GM19372 (cell line): ENCODE results near the gene CRISP1.
A peak's percentile ranks its signal among the peaks of the same experiment; 100 is the strongest.
"Not testable (repeated sequence)": the region's sequence is repeated elsewhere in the genome, so short reads cannot be mapped to it uniquely, and the experiment has no call there.

Source experiments
- ATAC-seq: cut with Tn5 transposase; IDR thresholded peaks from one replicate; pipeline ENCODE4 v1.9.1; 2021; ENCODE audit warnings: mild to moderate bottlenecking, low read depth, moderate library complexity; ENCODE audit not compliant: unreplicated experiment

Gene CRISP1, protein sequence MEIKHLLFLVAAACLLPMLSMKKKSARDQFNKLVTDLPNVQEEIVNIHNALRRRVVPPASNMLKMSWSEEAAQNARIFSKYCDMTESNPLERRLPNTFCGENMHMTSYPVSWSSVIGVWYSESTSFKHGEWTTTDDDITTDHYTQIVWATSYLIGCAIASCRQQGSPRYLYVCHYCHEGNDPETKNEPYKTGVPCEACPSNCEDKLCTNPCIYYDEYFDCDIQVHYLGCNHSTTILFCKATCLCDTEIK

DNA sequence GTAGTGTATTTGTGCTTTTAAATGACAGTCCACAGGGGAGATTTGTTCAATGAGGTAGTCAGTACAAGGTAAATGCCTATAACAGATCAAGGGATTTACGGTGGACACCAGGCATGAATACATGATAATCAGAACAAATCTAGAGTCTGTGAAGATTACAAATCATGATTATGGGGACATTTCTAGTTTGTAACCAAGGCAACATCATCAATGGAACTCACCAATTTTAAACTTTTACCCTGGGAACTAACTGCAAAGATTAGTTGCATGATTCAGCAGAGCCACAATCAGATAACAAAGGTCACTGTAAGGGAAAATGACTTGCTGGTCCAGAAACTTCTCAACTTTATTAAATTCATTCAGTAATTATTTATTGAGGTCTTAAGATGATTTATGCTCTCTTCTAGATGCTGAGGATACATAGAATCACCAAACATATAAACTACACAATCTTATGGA lies at the start of gene CRISP1:
CRISP1 (minus strand) TSS at position 51 of the 459 bp plus-strand sequence. CDS start 9,135 bp downstream, outside the sequence.
- ATAC-seq = no peak

DNA sequence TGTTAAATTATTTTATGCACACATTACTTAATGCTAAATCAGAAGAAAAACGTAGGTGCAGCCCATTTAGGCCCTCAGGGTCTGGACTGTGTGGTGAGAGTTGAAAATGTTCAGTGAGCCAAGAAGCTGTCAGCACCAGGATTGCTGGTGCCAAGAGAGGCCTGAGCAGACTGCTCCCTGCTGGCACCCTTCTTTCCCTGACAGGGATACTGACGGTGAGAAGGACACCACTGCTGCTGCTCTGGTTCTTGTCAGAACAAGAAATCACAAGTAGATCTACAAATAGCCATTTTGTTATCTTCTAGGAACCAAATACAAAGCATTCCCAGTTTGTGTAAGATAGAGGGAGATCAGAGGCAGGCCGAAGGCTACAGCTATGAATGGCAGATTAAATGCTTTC lies 48.7 kb upstream of the CRISP1 start:
- no peak for ATAC-seq

DNA sequence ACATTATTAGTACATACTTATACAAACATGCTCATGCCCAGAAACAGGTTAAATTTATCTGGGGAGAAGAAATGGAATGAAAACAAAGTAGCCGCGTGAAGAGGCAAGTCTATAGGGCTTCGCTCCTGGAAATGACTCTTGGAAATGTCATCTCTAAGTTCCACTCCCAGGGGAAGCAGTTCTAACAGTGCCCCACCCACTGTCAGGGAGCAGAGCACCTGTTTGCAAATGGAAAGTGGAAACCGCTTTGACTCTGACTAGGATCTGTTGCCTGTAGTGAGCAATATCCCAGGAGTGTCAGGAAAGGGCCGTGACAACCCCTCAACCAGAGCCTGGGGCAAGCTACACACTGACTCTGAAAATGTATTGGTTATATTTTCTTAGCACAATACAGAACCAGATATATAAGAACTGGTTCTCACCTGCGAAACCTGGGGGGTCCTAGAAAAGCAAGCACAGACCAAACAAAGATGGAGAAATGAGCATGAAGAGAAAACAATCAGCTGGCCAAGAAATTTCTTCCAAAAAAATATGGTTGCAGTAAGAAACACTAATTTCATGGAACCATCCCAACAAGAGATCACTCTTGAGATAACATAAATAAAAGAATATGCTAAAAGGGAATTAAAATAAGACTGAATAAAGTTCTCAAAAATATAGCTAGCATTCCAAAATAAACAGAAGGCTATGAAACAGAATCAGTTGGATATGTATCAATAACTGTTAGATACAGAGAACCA lies 47.5 kb upstream of the CRISP1 start:
- no peak for ATAC-seq

DNA sequence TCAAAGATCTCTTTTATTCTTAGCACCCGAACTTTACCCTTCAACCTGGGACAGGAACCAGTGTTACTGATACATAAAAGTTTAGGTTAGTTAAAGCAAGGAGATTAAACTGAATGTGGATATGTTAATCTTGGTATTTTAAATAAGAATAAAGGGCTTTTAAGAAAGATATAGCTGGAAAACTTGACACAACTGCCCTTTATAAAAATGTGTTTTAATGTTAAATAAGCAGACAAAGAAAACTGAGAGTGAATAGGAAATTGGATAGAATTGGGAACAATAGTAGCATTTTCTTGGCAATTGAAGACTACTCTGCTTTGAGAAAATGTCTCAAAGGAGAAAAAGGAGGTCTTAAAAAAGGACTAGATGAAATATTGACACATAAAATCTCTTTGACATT lies 45.9 kb upstream of the CRISP1 start:
- no peak for ATAC-seq

DNA sequence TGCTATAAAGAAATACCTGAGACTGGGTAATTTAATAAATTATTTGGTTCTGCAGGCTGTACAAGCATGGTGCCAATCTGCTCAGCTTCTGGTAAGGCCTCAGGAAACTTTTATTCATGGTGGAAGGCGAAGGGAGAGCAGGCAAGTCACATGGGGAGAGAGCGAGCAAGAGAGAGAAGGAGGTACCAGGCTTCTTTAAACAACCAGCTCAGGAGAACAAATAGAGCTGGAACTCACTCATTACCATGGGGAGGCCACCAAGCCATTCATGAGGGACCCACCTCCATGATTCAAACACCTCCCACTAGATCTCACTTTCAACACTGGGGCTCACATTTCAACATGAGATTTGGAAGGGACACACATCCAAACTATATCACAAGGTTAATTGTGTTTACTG lies 44.9 kb upstream of the CRISP1 start:
- ATAC-seq = no peak

DNA sequence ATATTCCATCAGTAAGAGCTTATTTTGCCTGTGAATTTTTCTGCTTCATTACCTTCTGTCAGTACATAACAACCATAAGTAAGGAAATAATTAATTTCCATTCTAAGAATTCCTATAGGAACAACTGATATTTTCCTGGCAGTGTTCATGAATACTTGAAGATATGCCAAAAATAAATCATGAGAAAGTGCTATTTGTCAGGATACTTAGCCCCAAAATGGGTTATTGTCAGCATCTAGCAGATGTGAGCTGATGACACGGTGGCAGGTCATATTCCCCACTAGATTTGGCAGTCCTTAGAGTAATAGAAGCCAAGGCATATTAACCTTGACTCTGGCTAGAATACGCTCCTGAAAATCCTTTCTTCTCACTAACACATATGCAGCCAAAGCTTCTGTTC lies 43.2 kb upstream of the CRISP1 start:
- ATAC-seq = no peak

DNA sequence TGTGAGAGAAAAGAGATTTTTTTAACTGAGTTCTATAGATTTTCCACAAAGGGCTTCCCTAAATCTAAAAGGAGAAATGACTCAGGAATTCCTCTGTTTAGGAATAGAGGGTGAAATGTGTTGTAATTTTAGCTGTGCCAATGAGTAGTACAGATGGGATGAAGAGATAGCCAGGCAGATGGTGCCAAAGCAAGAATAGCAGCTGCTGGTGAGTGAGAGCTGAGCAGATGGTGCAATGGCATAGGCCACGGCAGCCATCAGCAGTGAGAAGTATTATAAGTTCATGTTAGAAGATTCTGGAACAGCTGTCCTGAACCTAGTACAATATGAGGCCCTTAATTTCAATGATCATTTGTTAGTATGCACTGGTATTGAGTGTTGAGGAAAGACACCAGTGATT lies 40.2 kb upstream of the CRISP1 start:
- no peak for ATAC-seq

DNA sequence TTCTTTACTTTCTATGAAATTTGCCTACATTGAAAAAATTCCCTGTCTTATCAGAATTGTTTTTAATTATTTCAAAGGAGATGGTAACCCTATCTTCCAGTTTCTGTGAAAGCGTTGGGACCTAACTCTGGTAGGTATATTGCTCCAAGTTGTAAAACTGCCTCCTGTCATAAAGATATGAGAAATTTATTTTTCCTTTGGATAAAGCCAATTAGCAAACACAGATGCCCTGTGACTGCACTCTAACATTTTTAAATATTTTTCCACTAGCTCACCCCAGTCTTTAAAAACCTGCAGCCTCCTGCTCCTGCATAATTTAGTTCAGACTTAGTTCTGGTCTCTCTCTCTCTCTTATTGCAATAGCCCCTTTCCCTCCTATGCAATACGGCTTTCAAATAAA lies 39.0 kb upstream of the CRISP1 start:
- no peak for ATAC-seq

DNA sequence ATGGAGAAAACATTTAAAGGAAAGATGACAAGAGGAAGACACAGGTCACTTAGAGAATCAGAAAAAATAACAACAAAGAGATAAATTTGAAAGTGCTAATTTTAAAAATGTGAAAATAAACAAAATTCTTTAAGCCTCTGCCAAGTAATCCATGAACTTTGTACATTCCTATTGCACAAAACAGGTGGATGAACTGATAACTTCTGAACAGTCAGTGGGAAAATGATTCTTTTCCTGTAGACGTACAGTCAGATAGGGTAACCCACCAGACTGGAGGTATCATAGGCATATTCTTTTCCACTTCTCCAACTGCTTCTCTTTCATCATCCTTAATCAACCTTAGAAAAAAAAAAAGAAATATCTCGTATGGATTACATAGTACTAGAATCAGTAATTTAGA lies 36.5 kb upstream of the CRISP1 start:
- ATAC-seq = no peak

DNA sequence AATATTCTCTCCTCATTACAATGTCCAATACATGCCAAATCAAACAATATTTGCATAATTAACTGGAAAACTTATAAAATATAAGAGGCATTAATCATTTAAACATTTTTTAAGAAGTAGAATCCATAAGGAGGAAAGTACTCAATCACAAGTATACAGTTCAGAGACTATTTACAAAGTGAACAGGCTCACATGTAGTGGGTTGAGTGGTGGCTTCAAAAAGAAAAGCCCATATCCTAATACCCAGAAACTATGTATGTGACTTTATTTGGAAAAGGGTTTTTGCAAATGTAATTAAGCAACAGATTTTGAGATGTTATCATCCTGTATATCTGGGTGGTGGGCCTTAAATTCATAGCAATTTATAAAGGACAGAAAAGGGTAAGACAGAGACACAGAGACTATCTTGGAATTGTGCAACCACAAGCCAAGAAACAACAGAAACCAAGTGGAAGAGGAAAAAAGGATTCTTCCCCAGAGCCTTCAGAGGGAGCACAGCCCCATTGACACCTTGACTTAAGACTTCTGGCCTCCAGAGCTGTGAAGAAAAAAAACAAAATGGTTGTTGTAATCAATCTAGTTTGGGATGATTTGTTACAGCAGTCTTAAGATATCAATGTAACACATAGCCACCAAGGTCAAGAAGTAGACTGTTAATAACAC lies 32.7 kb upstream of the CRISP1 start:
- ATAC-seq = no peak

DNA sequence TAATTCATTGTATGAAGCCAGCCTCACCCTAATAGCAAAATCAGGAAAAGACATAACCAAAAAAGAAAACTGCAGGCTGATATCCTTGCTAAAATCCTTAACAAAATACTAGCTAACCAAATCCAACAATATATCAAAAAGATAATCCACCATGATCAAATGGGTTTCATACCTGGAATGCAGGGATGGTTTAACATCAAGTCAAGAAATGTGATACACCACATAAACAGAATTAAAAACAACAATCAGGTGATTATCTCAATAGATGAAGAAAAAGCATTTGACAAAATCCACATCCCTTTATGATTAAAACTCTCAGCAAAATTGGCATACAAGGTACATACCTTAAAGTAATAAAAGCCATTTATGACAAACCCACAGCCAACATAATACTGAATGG lies 29.2 kb upstream of the CRISP1 start:
- ATAC-seq = not testable (repeated sequence)

DNA sequence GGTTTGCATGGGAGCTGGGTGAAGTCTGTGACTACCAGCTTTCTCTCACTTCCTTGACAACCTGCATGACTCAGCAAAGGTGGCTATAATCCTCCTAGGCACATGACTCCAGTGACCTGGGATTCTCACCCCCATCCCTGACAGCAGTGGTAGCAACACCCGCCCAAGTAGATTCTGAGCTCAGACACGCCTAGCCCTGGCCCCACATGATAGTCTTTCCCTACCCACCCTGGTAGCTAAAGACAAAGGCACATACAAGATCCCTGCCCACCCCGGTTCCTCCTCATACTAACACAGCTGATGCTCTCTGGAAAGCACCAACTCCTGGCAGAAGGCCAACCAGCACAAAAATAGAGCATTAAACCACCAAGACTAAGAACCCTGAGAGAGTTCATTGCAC lies 25.9 kb upstream of the CRISP1 start:
- no peak for ATAC-seq

DNA sequence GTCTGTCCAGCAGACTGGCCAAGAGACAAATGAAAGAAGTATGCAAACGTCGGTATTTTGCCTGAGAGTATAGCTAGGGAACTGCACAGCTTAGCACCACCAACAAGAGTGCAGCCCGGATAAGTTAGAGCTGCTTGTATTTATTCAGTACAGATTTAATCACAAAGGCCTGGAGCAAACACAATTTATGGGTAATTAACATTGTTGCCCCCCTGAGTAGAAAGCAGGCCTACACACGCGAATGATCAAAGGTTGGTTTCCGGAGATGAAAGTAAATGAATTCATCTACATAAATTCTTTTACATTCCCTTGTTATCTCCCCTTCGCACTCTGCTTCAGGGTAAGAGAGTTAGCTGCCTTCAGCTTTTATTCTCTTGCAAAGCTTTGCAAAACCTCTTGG lies 24.7 kb upstream of the CRISP1 start:
- ATAC-seq = no peak

DNA sequence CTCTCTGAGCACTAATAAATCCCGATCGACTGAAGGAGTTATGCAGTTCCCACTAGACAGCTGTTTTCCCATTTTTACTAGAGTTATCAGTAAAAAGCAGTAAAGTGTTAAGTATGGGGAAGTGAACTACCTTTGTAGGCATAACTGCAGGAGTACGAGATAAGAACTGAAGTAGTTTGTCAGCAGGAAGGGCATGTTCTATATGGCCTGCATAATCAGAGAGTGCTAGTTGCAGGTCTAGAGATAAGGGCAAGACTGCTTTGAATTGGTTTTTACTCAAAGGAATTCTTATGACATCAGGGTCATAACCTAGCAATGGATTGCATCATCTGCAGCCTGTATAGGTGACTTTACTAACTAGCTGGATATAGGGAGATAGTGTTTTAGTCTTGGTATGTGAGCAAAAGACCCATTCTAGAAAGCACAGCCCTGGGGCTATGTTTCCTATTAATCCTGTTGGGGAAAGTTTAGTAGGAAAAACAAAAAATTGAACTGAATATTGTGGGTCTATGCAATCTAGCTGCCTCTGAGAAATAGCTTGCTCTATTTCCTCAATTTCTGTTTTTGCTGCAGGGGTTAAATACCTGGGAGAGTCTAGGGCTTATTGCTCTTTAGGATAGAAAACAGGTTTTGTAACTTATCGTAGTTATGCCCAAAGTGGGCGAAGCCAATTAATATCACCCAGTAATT lies 22.6 kb upstream of the CRISP1 start:
- no peak for ATAC-seq

DNA sequence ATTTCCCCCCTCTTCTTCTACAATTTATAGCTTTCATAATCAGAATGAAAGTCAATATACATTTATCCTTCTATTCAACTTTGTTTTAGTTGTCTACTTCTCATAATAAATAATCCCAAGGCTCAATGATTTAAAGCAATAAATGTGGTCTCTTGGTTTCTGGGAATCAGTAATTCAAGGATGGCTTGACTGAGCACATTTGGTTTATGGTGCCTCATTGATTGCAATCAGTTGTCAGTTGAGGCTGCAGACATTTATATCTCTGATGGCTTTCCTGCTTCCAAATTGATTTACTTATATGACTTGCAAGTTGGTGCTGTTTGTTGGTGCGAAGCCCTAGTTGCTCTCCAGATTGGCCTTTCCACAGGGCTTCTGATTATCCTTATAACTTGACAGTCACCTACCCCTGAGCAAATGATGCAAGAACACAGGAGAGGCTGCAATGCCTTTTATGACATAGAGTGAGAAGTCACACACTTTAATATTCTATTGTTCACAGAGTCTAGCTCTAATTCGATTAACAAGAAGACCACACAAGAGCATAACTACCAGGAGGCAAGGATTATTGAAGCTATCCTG lies 2.7 kb upstream of the CRISP1 start:
- no peak for ATAC-seq

DNA sequence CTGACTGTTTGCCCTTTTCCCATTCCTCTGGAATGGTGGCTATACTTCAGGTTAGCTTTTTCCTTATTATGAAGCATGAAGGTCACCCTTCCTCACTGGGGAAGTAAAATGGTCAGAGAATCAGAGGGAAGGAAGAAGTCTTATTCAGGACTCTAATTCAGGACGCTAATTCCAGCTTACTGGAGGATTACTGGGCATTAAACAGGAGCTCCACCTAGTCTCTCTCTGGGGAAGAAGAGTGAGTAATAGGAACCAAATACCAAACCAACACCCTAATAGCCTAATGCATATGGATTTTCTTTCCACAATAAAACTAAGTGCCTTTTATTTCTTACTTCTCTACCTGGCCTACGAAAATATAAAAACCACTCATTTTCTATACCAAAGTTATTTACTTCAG lies 10.1 kb downstream of the CRISP1 start:
- no peak for ATAC-seq

DNA sequence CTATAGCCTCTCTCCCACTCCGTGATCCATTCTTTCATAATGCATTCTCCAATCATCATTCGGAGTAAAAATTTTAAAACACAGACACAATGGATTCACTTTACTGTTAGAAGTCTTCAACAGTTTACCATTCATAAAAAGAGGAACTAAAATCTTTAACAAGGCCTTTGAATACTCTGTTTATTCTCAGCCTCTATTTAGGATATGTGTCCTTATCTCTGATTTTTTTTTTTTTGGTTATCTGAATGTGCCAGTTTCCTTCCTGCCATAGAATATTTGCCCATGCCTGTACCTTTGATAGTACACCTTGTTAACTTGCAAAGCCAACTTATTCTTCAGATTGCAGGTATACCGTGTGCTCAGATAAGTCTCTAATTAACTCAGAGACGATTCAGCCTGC lies 11.1 kb downstream of the CRISP1 start:
- ATAC-seq = no peak

DNA sequence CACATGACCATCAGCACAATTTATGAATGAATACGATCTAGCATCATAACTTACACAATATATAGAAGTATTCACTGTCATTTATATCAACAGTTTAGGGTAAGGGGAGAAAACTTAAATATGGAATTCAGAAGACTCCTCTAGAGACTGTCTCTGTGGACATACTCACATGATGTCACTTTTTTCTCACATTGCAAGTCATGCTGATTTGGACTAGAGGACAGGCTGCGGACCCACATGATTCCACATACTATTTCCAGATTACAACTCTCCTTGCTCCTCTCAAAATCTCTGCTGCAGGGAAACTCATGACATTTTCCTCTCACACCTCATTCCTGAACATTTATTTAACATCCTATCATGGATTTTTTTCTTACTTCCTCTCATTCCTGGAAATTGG lies 13.4 kb downstream of the CRISP1 start:
- no peak for ATAC-seq

DNA sequence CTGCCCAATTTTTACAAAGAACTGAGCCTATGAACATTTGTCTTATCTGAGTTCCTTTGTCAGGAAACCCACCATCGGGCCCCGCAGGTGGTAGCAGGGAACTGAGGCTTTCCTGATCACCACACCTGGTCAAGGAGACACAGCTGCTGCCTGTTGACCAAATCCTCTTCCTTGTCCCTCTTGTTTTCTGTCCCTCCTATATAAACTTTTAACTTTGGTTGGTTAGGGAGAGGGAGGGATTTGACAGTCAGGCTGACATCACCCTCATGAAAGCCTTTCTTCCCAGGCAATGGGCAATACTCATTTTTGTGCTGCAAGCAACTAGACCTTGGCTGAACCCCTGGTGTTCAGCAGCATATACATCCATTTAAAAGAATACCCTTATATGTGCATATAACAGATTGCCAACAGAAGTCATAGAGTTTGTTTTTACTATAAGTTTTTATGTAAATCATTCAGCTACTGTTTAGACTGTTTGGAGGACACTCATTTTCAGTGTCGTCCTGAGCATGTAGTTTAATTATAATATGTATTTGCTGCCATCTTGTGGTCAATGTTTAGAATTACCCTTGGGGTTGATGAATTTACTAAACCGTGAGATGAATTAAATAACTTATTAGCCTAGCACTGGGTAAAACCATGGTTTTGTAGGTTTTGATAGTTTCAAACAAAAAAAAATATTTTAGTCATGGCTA lies 17.0 kb downstream of the CRISP1 start:
- peak; percentile 94 for ATAC-seq

DNA sequence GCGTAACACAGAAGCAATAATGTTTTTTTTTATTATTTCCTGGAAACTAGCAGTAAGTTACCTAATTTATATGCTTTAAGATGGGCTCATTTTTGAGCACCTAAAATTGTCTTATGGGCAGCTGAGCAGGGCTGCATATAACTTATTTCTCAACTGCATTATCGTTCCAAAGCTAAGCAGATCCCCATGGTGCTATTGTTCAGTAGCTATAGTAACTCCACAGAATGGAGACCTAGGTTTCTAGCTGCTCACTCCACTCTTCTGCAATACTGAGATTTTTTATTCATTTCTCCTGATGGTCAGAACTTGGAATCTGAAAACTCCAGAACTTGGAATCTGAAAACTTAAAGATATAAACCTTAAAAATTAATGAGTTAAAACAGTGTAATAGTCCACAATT lies 18.7 kb downstream of the CRISP1 start:
- no peak for ATAC-seq
